HCT116 (cell line): ENCODE measurements around the gene STYK1. TPM values are rescaled to one million over a fixed set of nuclear protein-coding genes. Genes with fewer than 3 reads are reported as not detected.

Experiments used
- ATAC-seq: fragments of 200-7000 bp; cut with Tn5 transposase; 2 replicates; pipeline ENCODE4 v1.9.1; 2020; ENCODE audit warnings: mild to moderate bottlenecking, moderate library complexity
- BruUV-seq: library from RNA; stranded (reverse); fragments of 400-500 nt; replicated peaks from 2 replicates; lab custom pipeline; 2021; lab: Mats Ljungman, UMichigan
- CTCF ChIA-PET: fragments of 300-600 bp; sonication (Branson Sonifier 250); formaldehyde crosslinking; loops from one replicate; lab custom pipeline; 2021; ENCODE audit warnings: antibody characterized with exemption; lab: Charles Lee
- POLR2A ChIA-PET: fragments of 300-600, 350-600 bp; sonication (Branson Sonifier 250); formaldehyde crosslinking; loops from one replicate; lab custom pipeline; 2021; ENCODE audit warnings: antibody characterized with exemption; lab: Charles Lee
- RAD21 ChIA-PET, 2 experiments: fragments of 300-600 bp; sonication (Branson Sonifier 250); formaldehyde crosslinking; loops; one replicate each; lab custom pipeline; 2023; ENCODE audit warnings: low total read pairs in 2 of 2; ENCODE audit not compliant: uncharacterized antibody in 2 of 2, unreplicated experiment in 2 of 2, low non-redundant PET in 1 of 2; lab: Charles Lee
- DNase-seq: peaks from one replicate; pipeline ENCODE4 v3.0.0-alpha.2; 2010; ENCODE audit warnings: low read depth, low spot score
- H2AFZ ChIP-seq: fragments of 200-600 bp; shearing (Covaris generic), sonication (generic); 2 replicates; pipeline ENCODE4 v1.6.1; 2017; ENCODE audit warnings: low read depth, mixed run types, mixed read lengths, antibody characterized with exemption, low read length; ENCODE audit not compliant: poor library complexity, severe bottlenecking
- H3K27ac ChIP-seq: 2 replicates; pipeline ENCODE4 v1.5.1; 2012; ENCODE audit warnings: low read depth, low read length
- H3K27me3 ChIP-seq: fragments of 200-600 bp; sonication (generic); 2 replicates; pipeline ENCODE4 v1.6.1; 2016; ENCODE audit warnings: mixed run types, low read length, mixed read lengths; ENCODE audit not compliant: insufficient read depth
- H3K36me3 ChIP-seq, 2 experiments: fragments of 200-500 bp in 1 of 2; fragments of 200-600 bp in 1 of 2; sonication (Bioruptor generic) in 1 of 2; sonication (generic) in 1 of 2; 2 replicates each; pipeline versions ENCODE4 v1.5.1 to v1.6.1; 2014 to 2016; ENCODE audit warnings: low read length in 2 of 2, inconsistent platforms in 1 of 2, mixed read lengths in 1 of 2, mixed run types in 1 of 2; ENCODE audit not compliant: insufficient read depth in 2 of 2, control insufficient read depth in 1 of 2
- H3K4me1 ChIP-seq, 2 experiments: fragments of 200-600 bp in 1 of 2; sonication (generic) in 1 of 2; 2 replicates each; pipeline versions ENCODE4 v1.5.1 to v1.6.1; 2012 to 2017; ENCODE audit warnings: low read length in 2 of 2, inconsistent platforms in 1 of 2, mild to moderate bottlenecking in 1 of 2, mixed read lengths in 1 of 2, mixed run types in 1 of 2, moderate library complexity in 1 of 2; ENCODE audit not compliant: insufficient read depth in 2 of 2, control insufficient read depth in 1 of 2
- H3K4me2 ChIP-seq: fragments of 200-600 bp; sonication (generic); 2 replicates; pipeline ENCODE4 v1.6.1; 2017; ENCODE audit warnings: mixed run types, low read length, mixed read lengths
- H3K4me3 ChIP-seq, 2 experiments: fragments of 200-600 bp in 1 of 2; sonication (generic) in 1 of 2; replicated peaks in 1 of 2; 2 replicates each; pipeline ENCODE4 v1.5.1; 2011 to 2016; ENCODE audit warnings: low read length in 2 of 2, control low read depth in 1 of 2, low read depth in 1 of 2, mild to moderate bottlenecking in 1 of 2, mixed read lengths in 1 of 2, mixed run types in 1 of 2
- H3K79me2 ChIP-seq: fragments of 200-600 bp; sonication (generic); 2 replicates; pipeline ENCODE4 v1.6.1; 2017; ENCODE audit warnings: mild to moderate bottlenecking, mixed run types, low read length, moderate library complexity, mixed read lengths; ENCODE audit not compliant: insufficient read depth
- H3K9ac ChIP-seq: fragments of 200-600 bp; sonication (generic); 2 replicates; pipeline ENCODE4 v1.6.1; 2016; ENCODE audit warnings: low read length, mixed read lengths
- H3K9me2 ChIP-seq: fragments of 200-600 bp; sonication (generic), shearing (Covaris generic); 2 replicates; pipeline ENCODE4 v1.6.1; 2017; ENCODE audit warnings: mixed run types, mild to moderate bottlenecking, moderate library complexity; ENCODE audit not compliant: insufficient read depth
- H3K9me3 ChIP-seq, 2 experiments: fragments of 200-500 bp in 1 of 2; fragments of 200-600 bp in 1 of 2; sonication (Bioruptor generic) in 1 of 2; sonication (generic) in 1 of 2; 2 replicates each; pipeline ENCODE4 v1.6.1; 2014 to 2017; ENCODE audit warnings: low read length in 2 of 2, mixed read lengths in 2 of 2, inconsistent platforms in 1 of 2, low read depth in 1 of 2, mild to moderate bottlenecking in 1 of 2, mixed run types in 1 of 2, moderate library complexity in 1 of 2; ENCODE audit not compliant: control insufficient read depth in 1 of 2, insufficient read depth in 1 of 2
- H4K20me1 ChIP-seq: fragments of 200-600 bp; sonication (generic), shearing (Covaris generic); 2 replicates; pipeline ENCODE4 v1.6.1; 2017; ENCODE audit warnings: mixed run types, mild to moderate bottlenecking, moderate library complexity; ENCODE audit not compliant: insufficient read depth
- CEBPB ChIP-seq: IDR thresholded peaks from 2 replicates; pipeline ENCODE4 v1.6.1; 2012; ENCODE audit warnings: low read depth
- EZH2 ChIP-seq: fragments of 200-600 bp; sonication (generic); IDR thresholded peaks from 2 replicates; pipeline ENCODE4 v1.6.1; 2017; ENCODE audit warnings: antibody characterized with exemption, mixed run types
- JUND ChIP-seq: IDR thresholded peaks from 2 replicates; pipeline ENCODE4 v1.6.1; 2012
- POLR2A ChIP-seq: IDR thresholded peaks from 2 replicates; pipeline ENCODE4 v1.7.0; 2011; ENCODE audit warnings: borderline replicate concordance; ENCODE audit not compliant: insufficient read depth, insufficient read length; ENCODE audit errors: extremely low read depth
- RAD21 ChIP-seq: IDR thresholded peaks from 2 replicates; pipeline ENCODE4 v1.6.1; 2012; ENCODE audit warnings: low read depth, mild to moderate bottlenecking
- SP1 ChIP-seq: IDR thresholded peaks from 2 replicates; pipeline ENCODE4 v1.6.1; 2012; ENCODE audit warnings: low read depth
- ZFX ChIP-seq: fragments of 450-650 bp; IDR thresholded peaks from 2 replicates; pipeline ENCODE4 v1.6.1; 2017
- intact Hi-C: fragments of 100-400 bp; cut with micrococcal nuclease; formaldehyde crosslinking; loops from 2 replicates; pipeline ENCODE4 v1.10.0; 2022
- total RNA-seq: library from RNA; stranded (reverse); gene quantifications from one replicate; pipeline ENCODE4 v1.2.1, GENCODE V29; 2021; ENCODE audit not compliant: unreplicated experiment
- TF ChIP-seq, protein P1 (sequence below): IDR thresholded peaks from 2 replicates; pipeline ENCODE4 v1.6.1; 2012
- TF ChIP-seq, protein P2 (sequence below), 3 experiments: fragments of 200-600 bp in 1 of 3; sonication (generic) in 1 of 3; IDR thresholded peaks in 2 of 3; conservative IDR thresholded peaks in 1 of 3; 2 replicates each; pipeline ENCODE4 v1.5.1; 2012 to 2017; ENCODE audit warnings: low read depth in 2 of 3, low read length in 2 of 3, antibody characterized with exemption in 1 of 3, borderline replicate concordance in 1 of 3, control low read depth in 1 of 3, mild to moderate bottlenecking in 1 of 3, mixed read lengths in 1 of 3, mixed run types in 1 of 3, moderate library complexity in 1 of 3; ENCODE audit not compliant: insufficient read depth in 1 of 3
- TF ChIP-seq, protein P3 (sequence below): IDR thresholded peaks from 2 replicates; pipeline ENCODE4 v1.6.1; 2012; ENCODE audit warnings: low read depth

Gene STYK1
- total RNA-seq, 1 experiment from 2014 or later = 4.4 TPM

DNA sequence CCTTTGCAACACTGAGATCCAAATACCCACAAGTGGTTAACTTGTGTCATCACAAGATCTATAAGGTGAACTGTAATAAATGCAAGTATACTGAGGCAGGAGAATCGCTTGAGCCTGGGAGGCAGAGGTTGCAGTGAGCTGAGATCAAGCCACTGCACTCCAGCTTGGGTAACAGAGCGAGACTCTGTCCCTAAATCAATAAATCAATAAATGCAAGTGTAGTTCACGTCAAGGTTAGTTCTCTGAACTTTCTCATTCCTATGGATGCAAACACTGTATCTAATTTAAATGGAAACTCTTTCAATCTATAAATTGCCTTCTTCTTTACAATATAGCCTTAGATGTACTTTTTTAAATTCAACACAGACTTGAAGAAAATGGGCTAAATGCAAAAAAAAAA lies 63.7 kb downstream of the STYK1 start:
- Histone ChIP-seq H3K4me3 (no peak overlapping the region), H3K36me3 (peaks cover 23 to 34% of the 10 kb centered on the region in 2 experiments), H4K20me1 (no peaks in the 10 kb centered on the region), H3K9ac (no peak overlapping the region), H3K4me1 (peaks cover 0 to 11% of the 10 kb centered on the region in 2 experiments; a peak in 3 of 4 replicates), H3K4me2 (no peak overlapping the region), H3K79me2 (peaks cover 44% of the 10 kb centered on the region), H2AFZ (no peak overlapping the region), H3K27me3 (no peaks in the 10 kb centered on the region), H3K9me2 (no peaks in the 10 kb centered on the region), H3K9me3 (no peaks in the 10 kb centered on the region), H3K27ac (no peak overlapping the region)
- ATAC-seq (no peak), DNase-seq (no peak)
- RAD21 ChIA-PET = no interaction called here
- TF ChIP-seq JUND = no peak
- no peak for TF ChIP-seq SP1
- no peak for TF ChIP-seq CEBPB
- POLR2A ChIA-PET = no interaction called here
- no TSS peak for BruUV-seq
- CTCF ChIA-PET = interaction anchor here (2.0 kb wide), 1 partner anchor 140 kb away, joined by 5 read pairs; no protein-coding TSS in a partner anchor
- intact Hi-C loops = loop anchor here (5.0 kb wide), 2 partner anchors 62 to 142 kb away; partner anchors contain the start of gene STYK1

DNA sequence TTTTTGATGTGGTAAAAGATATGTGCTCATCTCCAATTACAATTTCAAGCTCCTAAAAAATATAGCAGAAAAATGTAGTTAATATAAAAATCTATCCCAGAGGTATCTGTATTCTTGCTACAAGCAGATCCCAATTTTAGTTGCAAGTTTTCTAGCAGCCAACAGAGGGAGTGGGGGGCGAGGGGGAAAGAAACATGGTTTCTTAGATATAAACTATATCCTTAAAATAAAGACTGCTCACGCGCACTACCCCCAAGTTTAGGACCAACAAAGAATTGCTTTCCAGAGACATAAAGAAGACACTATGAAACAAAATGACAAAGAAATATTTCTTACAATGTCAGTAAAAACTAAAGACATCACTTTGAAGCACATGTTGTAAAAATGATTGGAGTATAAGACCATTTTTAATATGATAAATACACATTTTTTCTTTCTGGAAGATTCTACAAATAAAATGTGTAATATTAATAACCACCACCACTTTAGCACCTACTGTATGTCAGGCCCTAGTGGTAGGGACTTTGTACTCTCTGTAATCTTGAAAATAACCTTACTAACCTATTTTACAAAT lies 65.9 kb downstream of the STYK1 start:
- no peak overlapping the region for H3K4me3 ChIP-seq
- intact Hi-C loops = no loop called here
- ChIA-PET CTCF (interaction anchor here (1.0 to 1.4 kb wide), 3 partner anchors 10 to 455 kb away, joined by 3 to 4 read pairs (median 3); no protein-coding TSS in a partner anchor), RAD21 (no interaction called here), POLR2A (no interaction called here)
- ATAC-seq (0 out of 2 replicates have a peak, but pooled peaks have one; percentile 47), DNase-seq (no peak)
- H3K4me1 ChIP-seq = peaks cover 0 to 6% of the 10 kb centered on the region in 2 experiments; a peak in 3 of 4 replicates
- H3K27me3 ChIP-seq = no peaks in the 10 kb centered on the region
- H3K9me2 ChIP-seq = no peaks in the 10 kb centered on the region
- BruUV-seq = no TSS peak
- no peak overlapping the region for H3K27ac ChIP-seq
- H3K79me2 ChIP-seq = peaks cover 40% of the 10 kb centered on the region
- H3K9me3 ChIP-seq = no peaks in the 10 kb centered on the region
- H4K20me1 ChIP-seq = no peaks in the 10 kb centered on the region
- no peak overlapping the region for H2AFZ ChIP-seq
- TF ChIP-seq EZH2 (no peak), ZFX (no peak), SP1 (no peak), RAD21 (peak; percentile 25; the same call in 1 of the 2 replicates), POLR2A (no peak)
- TF ChIP-seq, protein P1, sequence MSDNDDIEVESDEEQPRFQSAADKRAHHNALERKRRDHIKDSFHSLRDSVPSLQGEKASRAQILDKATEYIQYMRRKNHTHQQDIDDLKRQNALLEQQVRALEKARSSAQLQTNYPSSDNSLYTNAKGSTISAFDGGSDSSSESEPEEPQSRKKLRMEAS = no peak
- TF ChIP-seq, protein P2, sequence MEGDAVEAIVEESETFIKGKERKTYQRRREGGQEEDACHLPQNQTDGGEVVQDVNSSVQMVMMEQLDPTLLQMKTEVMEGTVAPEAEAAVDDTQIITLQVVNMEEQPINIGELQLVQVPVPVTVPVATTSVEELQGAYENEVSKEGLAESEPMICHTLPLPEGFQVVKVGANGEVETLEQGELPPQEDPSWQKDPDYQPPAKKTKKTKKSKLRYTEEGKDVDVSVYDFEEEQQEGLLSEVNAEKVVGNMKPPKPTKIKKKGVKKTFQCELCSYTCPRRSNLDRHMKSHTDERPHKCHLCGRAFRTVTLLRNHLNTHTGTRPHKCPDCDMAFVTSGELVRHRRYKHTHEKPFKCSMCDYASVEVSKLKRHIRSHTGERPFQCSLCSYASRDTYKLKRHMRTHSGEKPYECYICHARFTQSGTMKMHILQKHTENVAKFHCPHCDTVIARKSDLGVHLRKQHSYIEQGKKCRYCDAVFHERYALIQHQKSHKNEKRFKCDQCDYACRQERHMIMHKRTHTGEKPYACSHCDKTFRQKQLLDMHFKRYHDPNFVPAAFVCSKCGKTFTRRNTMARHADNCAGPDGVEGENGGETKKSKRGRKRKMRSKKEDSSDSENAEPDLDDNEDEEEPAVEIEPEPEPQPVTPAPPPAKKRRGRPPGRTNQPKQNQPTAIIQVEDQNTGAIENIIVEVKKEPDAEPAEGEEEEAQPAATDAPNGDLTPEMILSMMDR (IDR thresholded peaks at IDR 0.05 in 2 of 3, conservative IDR thresholded peaks at IDR 0.05 in 1 of 3; ENCODE audit: borderline replicate concordance in 1 of 3, insufficient read depth in 1 of 3, low read depth in 2 of 3, low read length in 2 of 3) = peak; percentile 28 to 37 (median 37); a peak in 4 of 6 replicates
- TF ChIP-seq, protein P3, sequence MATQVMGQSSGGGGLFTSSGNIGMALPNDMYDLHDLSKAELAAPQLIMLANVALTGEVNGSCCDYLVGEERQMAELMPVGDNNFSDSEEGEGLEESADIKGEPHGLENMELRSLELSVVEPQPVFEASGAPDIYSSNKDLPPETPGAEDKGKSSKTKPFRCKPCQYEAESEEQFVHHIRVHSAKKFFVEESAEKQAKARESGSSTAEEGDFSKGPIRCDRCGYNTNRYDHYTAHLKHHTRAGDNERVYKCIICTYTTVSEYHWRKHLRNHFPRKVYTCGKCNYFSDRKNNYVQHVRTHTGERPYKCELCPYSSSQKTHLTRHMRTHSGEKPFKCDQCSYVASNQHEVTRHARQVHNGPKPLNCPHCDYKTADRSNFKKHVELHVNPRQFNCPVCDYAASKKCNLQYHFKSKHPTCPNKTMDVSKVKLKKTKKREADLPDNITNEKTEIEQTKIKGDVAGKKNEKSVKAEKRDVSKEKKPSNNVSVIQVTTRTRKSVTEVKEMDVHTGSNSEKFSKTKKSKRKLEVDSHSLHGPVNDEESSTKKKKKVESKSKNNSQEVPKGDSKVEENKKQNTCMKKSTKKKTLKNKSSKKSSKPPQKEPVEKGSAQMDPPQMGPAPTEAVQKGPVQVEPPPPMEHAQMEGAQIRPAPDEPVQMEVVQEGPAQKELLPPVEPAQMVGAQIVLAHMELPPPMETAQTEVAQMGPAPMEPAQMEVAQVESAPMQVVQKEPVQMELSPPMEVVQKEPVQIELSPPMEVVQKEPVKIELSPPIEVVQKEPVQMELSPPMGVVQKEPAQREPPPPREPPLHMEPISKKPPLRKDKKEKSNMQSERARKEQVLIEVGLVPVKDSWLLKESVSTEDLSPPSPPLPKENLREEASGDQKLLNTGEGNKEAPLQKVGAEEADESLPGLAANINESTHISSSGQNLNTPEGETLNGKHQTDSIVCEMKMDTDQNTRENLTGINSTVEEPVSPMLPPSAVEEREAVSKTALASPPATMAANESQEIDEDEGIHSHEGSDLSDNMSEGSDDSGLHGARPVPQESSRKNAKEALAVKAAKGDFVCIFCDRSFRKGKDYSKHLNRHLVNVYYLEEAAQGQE = no peak
- H3K9ac ChIP-seq = no peak overlapping the region
- H3K36me3 ChIP-seq = peaks cover 25 to 34% of the 10 kb centered on the region in 2 experiments
- H3K4me2 ChIP-seq = no peak overlapping the region
